Measurements from ENCODE around the gene CEP104. TPM values are rescaled to one million over a fixed set of nuclear protein-coding genes. Genes with fewer than 3 reads are reported as not detected.

CEP104 gene
- total and polyA plus RNA-seq, 4 donors = 7.5 to 23.2 (median 12.0) TPM

DNA sequence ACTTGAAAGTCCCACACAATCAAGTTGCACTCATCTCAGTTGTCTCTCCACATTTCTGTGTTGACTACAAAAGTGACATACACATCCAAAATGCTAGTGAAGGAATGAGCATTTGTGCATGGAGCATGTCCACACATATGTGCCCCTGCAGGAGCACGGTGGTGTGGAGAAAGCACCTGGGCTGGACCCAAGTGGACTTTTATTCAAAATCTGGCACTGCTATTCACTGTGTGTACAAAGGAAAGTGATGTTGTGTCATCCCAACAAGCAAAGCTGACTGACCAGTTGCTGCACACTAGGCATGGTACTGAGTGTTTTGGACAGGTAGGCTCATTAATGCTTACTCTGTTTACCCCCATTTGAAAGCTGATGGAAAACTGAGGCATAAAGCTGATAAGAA, 19.3 kb downstream of the CEP104 start:
- Histone ChIP-seq H3K27me3 (ENCODE audit: control insufficient read depth in 4 of 4, insufficient read depth in 4 of 4, low read length in 3 of 4) (no peaks in the 10 kb centered on the region), H3K36me3 (ENCODE audit: control insufficient read depth in 4 of 4, insufficient read depth in 3 of 4, low read depth in 1 of 4, low read length in 3 of 4) (peaks cover 13 to 67% (median 48%) of the 10 kb centered on the region in 4 donors), H3K4me1 (ENCODE audit: control insufficient read depth in 4 of 4, insufficient read depth in 4 of 4, low read length in 3 of 4) (no peaks in the 10 kb centered on the region), H3K9me3 (ENCODE audit: control insufficient read depth in 4 of 4, low read length in 3 of 4) (no peaks in the 10 kb centered on the region), H3K9ac (ENCODE audit: low read depth in 1 of 2, low read length in 2 of 2) (no peak overlapping the region), H3K4me3 (ENCODE audit: low read depth in 1 of 3, low read length in 3 of 3) (no peak overlapping the region), H3K27ac (ENCODE audit: low read depth in 1 of 2, low read length in 2 of 2) (no peak overlapping the region)
- 59% methylated on average over 1 of the region's 1 CpG for WGBS
- TF ChIP-seq HNF4A (conservative IDR thresholded peaks at IDR 0.05) = no peak
- TF ChIP-seq EGR1 (IDR thresholded peaks at IDR 0.05; ENCODE audit: low read depth in 2 of 2) = no peak
- TF ChIP-seq, protein P1, sequence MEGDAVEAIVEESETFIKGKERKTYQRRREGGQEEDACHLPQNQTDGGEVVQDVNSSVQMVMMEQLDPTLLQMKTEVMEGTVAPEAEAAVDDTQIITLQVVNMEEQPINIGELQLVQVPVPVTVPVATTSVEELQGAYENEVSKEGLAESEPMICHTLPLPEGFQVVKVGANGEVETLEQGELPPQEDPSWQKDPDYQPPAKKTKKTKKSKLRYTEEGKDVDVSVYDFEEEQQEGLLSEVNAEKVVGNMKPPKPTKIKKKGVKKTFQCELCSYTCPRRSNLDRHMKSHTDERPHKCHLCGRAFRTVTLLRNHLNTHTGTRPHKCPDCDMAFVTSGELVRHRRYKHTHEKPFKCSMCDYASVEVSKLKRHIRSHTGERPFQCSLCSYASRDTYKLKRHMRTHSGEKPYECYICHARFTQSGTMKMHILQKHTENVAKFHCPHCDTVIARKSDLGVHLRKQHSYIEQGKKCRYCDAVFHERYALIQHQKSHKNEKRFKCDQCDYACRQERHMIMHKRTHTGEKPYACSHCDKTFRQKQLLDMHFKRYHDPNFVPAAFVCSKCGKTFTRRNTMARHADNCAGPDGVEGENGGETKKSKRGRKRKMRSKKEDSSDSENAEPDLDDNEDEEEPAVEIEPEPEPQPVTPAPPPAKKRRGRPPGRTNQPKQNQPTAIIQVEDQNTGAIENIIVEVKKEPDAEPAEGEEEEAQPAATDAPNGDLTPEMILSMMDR (IDR thresholded peaks at IDR 0.05; ENCODE audit: low read depth, low read length, missing input control) = no peak
- TF ChIP-seq SP1 (IDR thresholded peaks at IDR 0.05) = no peak
- no peak for TF ChIP-seq GABPA (IDR thresholded peaks at IDR 0.05 in 1 of 2, conservative IDR thresholded peaks at IDR 0.05 in 1 of 2)
- no peak for TF ChIP-seq TAF1 (conservative IDR thresholded peaks at IDR 0.05)
- TF ChIP-seq RAD21 (IDR thresholded peaks at IDR 0.05) = no peak
- TF ChIP-seq NR2F2 (IDR thresholded peaks at IDR 0.05) = no peak
- TF ChIP-seq MAX (IDR thresholded peaks at IDR 0.05) = no peak
- TF ChIP-seq ATF3 (IDR thresholded peaks at IDR 0.05) = no peak
- TF ChIP-seq FOXA1 (IDR thresholded peaks at IDR 0.05) = no peak
- TF ChIP-seq, protein P2, sequence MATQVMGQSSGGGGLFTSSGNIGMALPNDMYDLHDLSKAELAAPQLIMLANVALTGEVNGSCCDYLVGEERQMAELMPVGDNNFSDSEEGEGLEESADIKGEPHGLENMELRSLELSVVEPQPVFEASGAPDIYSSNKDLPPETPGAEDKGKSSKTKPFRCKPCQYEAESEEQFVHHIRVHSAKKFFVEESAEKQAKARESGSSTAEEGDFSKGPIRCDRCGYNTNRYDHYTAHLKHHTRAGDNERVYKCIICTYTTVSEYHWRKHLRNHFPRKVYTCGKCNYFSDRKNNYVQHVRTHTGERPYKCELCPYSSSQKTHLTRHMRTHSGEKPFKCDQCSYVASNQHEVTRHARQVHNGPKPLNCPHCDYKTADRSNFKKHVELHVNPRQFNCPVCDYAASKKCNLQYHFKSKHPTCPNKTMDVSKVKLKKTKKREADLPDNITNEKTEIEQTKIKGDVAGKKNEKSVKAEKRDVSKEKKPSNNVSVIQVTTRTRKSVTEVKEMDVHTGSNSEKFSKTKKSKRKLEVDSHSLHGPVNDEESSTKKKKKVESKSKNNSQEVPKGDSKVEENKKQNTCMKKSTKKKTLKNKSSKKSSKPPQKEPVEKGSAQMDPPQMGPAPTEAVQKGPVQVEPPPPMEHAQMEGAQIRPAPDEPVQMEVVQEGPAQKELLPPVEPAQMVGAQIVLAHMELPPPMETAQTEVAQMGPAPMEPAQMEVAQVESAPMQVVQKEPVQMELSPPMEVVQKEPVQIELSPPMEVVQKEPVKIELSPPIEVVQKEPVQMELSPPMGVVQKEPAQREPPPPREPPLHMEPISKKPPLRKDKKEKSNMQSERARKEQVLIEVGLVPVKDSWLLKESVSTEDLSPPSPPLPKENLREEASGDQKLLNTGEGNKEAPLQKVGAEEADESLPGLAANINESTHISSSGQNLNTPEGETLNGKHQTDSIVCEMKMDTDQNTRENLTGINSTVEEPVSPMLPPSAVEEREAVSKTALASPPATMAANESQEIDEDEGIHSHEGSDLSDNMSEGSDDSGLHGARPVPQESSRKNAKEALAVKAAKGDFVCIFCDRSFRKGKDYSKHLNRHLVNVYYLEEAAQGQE (IDR thresholded peaks at IDR 0.05) = no peak
- no peak for TF ChIP-seq FOXA2 (IDR thresholded peaks at IDR 0.05)
- TF ChIP-seq HNF4G (IDR thresholded peaks at IDR 0.05) = no peak
- TF ChIP-seq JUND (IDR thresholded peaks at IDR 0.05) = no peak
- TF ChIP-seq YY1 (IDR thresholded peaks at IDR 0.05) = no peak
- no peak for DNase-seq (ENCODE audit: low spot score)

DNA sequence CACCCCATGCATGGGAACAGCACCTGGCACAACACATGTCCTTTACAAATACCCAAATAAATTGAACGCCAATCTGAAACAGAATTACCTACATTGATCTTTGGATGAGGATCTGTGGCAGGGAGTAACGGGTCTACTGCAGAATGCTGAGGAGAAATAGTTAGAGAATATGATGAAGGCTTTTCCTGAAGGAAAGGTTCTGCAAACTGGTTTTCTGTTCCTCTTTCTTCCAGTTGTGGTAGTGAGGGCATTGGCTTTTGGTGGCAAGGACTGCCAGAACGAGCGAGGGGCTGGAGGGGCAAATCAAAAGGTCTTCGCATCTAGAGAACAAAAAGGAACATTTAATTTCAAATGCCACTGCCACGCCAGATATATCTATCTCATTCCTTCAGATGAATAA, 19.8 kb downstream of the CEP104 start:
- no peaks in the 10 kb centered on the region for H3K27me3 ChIP-seq (ENCODE audit: control insufficient read depth in 4 of 4, insufficient read depth in 4 of 4, low read length in 3 of 4)
- no peak overlapping the region for H3K9ac ChIP-seq (ENCODE audit: low read depth in 1 of 2, low read length in 2 of 2)
- peaks cover 12 to 68% (median 50%) of the 10 kb centered on the region in 4 donors for H3K36me3 ChIP-seq (ENCODE audit: control insufficient read depth in 4 of 4, insufficient read depth in 3 of 4, low read depth in 1 of 4, low read length in 3 of 4)
- no peaks in the 10 kb centered on the region for H3K4me1 ChIP-seq (ENCODE audit: control insufficient read depth in 4 of 4, insufficient read depth in 4 of 4, low read length in 3 of 4)
- DNase-seq (ENCODE audit: low spot score) = no peak
- H3K9me3 ChIP-seq (ENCODE audit: control insufficient read depth in 4 of 4, low read length in 3 of 4) = no peaks in the 10 kb centered on the region
- no peak overlapping the region for H3K4me3 ChIP-seq (ENCODE audit: low read depth in 1 of 3, low read length in 3 of 3)
- 98% methylated on average over 6 of the region's 6 CpGs for WGBS
- no peak overlapping the region for H3K27ac ChIP-seq (ENCODE audit: low read depth in 1 of 2, low read length in 2 of 2)
- TF ChIP-seq GABPA (IDR thresholded peaks at IDR 0.05 in 1 of 2, conservative IDR thresholded peaks at IDR 0.05 in 1 of 2) (no peak), MAX (IDR thresholded peaks at IDR 0.05) (no peak), RXRA (IDR thresholded peaks at IDR 0.05) (no peak), SP1 (IDR thresholded peaks at IDR 0.05) (no peak), HNF4A (conservative IDR thresholded peaks at IDR 0.05) (no peak), NR2F2 (IDR thresholded peaks at IDR 0.05) (no peak), FOXA2 (IDR thresholded peaks at IDR 0.05) (no peak), HNF4G (IDR thresholded peaks at IDR 0.05) (no peak), EGR1 (IDR thresholded peaks at IDR 0.05; ENCODE audit: low read depth in 2 of 2) (no peak), ATF3 (IDR thresholded peaks at IDR 0.05) (no peak), YY1 (IDR thresholded peaks at IDR 0.05) (no peak), RAD21 (IDR thresholded peaks at IDR 0.05) (no peak), TAF1 (conservative IDR thresholded peaks at IDR 0.05) (no peak)
- TF ChIP-seq, protein P2 (IDR thresholded peaks at IDR 0.05) = no peak
- TF ChIP-seq, protein P3, sequence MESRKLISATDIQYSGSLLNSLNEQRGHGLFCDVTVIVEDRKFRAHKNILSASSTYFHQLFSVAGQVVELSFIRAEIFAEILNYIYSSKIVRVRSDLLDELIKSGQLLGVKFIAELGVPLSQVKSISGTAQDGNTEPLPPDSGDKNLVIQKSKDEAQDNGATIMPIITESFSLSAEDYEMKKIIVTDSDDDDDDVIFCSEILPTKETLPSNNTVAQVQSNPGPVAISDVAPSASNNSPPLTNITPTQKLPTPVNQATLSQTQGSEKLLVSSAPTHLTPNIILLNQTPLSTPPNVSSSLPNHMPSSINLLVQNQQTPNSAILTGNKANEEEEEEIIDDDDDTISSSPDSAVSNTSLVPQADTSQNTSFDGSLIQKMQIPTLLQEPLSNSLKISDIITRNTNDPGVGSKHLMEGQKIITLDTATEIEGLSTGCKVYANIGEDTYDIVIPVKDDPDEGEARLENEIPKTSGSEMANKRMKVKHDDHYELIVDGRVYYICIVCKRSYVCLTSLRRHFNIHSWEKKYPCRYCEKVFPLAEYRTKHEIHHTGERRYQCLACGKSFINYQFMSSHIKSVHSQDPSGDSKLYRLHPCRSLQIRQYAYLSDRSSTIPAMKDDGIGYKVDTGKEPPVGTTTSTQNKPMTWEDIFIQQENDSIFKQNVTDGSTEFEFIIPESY (IDR thresholded peaks at IDR 0.05) = no peak

Measured in liver (tissue), 9 donors.